ENCODE measurements around the gene CRHR2.

CRHR2 gene

DNA sequence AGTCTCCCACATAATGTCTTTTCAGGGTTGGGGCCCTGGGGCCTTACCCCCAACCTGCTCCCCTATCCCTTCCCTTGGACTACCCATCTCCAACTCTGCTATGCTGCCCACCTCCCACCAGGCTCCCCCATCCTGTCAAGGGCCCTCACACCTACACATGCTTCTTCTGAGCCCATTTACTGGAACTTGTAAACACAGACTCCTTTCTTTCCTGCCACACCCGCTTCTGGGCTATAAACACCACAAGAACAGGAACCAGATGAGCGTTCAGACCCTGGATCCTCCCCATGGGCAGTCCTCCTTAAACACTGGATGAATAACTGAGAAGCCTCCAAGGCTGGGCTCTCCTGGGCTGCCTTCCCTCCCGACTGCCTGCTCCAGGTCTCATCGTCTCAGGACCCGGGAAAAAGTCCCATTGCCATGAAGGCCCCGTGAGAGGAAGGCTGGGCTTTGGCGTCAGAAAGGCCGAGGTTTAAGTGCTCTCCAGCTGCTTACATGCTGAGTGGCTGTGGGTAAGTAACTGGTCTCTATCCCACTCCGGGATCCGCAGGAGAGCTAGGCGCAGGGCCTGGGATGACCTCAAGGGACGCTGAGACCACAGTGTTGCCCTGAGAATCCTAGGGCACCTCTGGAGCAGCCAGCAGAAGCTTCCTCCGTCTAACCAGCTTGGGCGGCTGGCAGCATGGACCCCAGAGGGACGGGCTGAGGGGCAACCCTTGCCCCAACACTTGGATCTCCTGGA lies 15.6 kb upstream of the CRHR2 start:
- peak overlapping the region; percentile 5 to 89 for H3K27ac Mint-ChIP-seq

DNA sequence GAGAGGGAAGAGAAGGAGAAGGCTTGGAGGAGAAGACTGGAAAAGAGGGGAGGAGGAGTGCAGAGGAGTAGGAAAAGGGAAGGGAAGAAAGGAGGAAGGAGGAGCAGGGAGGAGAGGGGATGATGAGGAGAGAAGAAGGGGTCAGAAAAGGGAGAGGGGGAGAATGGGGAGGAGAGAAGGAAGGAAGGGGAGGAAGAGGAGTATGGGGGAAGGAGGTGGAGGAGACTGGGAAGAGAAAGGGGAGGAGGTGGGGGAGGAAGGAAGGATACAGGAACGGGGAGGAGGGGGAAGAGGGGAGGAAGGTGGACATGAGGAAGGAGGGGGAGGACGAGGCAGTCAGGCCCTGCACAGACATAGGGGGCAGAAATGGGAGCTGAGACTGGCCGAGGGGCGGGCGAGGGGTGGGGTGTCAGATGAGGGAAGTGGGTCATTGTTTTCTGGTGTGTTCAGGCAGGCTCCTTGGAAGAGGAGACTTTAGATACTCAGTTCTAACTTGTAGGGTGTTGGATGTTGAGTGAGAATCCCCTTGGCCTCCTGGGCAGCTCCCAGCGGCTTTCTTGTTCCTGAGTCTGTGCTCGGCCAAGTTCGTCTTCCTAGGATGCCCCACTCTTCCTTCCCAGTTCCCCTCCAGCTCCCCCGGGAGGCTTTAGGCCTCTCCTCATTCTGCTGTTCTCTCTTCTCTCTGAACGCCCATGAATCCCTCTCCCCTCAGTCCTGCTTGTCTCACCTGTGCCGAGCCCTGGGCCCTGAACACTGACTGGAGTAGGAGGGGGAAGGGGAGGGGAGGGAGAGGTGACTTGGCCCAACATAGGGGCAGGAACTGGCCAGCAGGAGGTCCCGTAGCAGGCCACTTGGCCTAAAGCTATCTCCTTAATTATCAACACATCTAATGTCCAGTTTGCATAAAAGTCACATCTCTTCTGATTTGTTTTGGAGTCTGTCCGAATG lies 12.8 kb upstream of the CRHR2 start:
- DNase-seq (no peak), ATAC-seq (no peak)
- Mint-ChIP-seq H3K27ac (no peak overlapping the region), H3K27me3 (no peaks in the 10 kb centered on the region), H3K9me3 (no peaks in the 10 kb centered on the region), H3K4me1 (peaks cover 7% of the 10 kb centered on the region), H3K4me3 (no peak overlapping the region)

More for the DNA sequence above, 15.6 kb upstream of the CRHR2 start:
- H3K4me1 Mint-ChIP-seq, result peaks cover 7% of the 10 kb centered on the region
- ATAC-seq, result peak; percentile 5
- no peak for DNase-seq
- no peaks in the 10 kb centered on the region for H3K27me3 Mint-ChIP-seq
- H3K4me3 Mint-ChIP-seq, result no peak overlapping the region
- no peaks in the 10 kb centered on the region for H3K9me3 Mint-ChIP-seq

DNA sequence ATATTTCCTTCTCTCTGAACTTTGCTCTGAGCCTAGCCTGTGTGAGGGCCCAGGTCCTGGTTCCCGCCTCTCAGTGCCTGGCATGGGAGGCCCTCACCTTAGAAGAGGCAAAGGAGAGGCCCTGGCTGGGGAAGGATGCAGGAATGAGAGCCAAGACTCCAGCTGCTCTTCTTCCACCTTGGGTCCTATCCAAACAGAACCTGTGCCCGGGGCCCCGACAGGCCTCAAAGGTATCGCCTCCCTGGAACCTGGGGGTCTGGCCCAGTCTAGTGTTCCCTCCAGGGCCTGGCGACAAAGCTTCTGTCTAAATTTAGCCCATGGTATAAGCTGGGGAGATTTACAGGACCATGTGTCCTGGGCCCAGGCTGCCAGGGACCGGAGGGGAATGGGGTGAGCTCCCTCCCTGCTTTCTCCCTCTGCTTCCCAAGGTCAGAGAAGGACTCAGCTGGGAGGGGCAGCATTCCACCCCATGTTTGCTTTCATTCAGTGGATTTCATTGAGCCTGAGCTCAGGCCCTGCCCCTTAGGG lies 12.0 kb upstream of the CRHR2 start:
- peaks cover 7% of the 10 kb centered on the region for H3K4me1 Mint-ChIP-seq
- no peaks in the 10 kb centered on the region for H3K27me3 Mint-ChIP-seq
- DNase-seq, result no peak
- no peaks in the 10 kb centered on the region for H3K9me3 Mint-ChIP-seq
- no peak overlapping the region for H3K4me3 Mint-ChIP-seq
- ATAC-seq, result no peak
- no peak overlapping the region for H3K27ac Mint-ChIP-seq

DNA sequence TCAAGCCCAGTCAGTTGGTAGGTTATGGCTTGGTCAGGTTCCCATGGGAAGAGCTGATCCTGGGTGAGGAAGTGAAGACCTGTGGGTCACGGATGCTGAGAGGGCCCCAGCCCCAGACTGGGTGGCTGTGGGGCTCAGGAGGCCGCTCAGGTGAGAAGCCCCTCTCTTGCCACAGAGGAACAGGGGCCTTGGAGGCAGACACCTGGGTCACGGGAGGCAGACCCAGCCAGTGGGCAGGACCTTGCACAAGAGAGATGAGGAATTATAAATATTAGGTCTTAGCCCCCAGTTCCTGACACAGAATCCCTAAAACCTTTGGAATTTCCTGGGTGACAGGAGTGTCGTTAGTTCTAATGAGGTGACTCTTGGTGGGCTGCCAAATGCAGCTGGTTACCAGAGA lies 10.6 kb upstream of the CRHR2 start:
- no peaks in the 10 kb centered on the region for H3K9me3 Mint-ChIP-seq
- peaks cover 7% of the 10 kb centered on the region for H3K4me1 Mint-ChIP-seq
- no peak overlapping the region for H3K27ac Mint-ChIP-seq
- no peak overlapping the region for H3K4me3 Mint-ChIP-seq
- no peaks in the 10 kb centered on the region for H3K27me3 Mint-ChIP-seq
- ATAC-seq (no peak), DNase-seq (no peak)

DNA sequence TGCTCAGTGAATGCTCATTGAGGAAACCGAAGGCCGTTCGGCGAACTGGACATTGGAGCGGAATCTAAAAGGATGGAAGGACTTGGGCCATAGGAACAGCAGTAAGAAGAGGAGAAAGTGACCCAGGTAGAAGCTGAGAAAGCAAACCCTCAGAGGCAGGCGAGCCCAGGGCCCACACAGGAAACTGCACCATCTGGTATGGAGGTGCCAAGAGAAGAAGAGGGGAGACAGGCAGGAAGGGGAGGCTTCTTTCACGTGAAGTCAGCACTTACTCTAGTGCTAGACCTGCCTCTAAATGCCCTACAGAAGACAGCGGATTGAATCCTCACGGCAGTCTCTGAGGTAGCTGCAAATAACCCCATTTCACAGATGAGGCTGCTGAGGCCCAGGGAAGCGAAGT lies 10.2 kb upstream of the CRHR2 start:
- Mint-ChIP-seq H3K4me1 (peaks cover 7% of the 10 kb centered on the region), H3K9me3 (no peaks in the 10 kb centered on the region), H3K27me3 (no peaks in the 10 kb centered on the region), H3K4me3 (no peak overlapping the region), H3K27ac (no peak overlapping the region)
- ATAC-seq (no peak), DNase-seq (no peak)

DNA sequence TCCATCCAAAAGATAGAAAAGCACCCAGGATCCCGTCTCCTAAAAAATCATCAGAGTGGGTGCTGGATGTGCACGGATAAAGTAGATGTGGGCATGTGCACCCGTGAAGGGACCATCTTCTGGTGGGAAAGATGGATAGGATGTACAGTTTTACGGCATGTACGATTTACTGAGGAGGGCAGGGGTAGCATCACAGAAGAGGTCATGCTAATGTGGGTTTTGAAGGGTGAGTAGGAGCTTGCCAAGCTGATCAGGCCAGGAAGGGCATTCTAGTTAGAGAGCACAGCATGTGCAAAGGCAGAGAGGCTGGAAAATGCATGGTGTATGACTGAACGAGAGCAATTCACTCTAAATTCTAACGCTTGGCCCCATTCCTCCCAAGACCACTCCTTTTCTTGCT lies 7.8 kb upstream of the CRHR2 start:
- no peaks in the 10 kb centered on the region for H3K9me3 Mint-ChIP-seq
- no peak overlapping the region for H3K27ac Mint-ChIP-seq
- DNase-seq, result no peak
- peaks cover 13% of the 10 kb centered on the region for H3K27me3 Mint-ChIP-seq
- ATAC-seq, result no peak
- peaks cover 10% of the 10 kb centered on the region for H3K4me1 Mint-ChIP-seq
- no peak overlapping the region for H3K4me3 Mint-ChIP-seq

DNA sequence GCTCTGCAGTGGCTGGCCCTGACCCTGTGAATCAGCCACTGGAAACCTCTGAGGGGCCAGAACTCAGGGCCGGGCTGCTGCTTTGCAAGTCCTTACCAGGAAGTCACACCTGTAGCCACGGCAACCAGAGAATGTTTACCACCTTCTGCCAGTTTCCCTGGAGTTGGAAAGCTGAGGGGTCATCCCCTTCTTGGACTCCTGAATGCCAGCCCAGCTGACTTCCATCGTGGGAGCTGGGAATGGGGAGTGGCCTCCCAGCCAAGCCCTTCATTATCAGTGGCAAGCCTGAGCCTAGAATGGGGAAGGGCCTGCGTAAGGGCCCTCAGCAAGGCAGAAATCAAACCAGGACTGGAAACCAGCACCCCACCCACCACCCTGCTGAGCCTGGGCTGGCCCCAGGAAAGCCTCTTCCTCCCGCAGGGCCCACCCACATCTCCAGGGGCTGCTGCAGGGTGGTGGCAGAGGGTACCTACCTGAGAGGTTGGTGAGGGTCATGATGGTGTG lies 6.5 kb upstream of the CRHR2 start:
- Mint-ChIP-seq H3K27me3 (peaks cover 26% of the 10 kb centered on the region), H3K27ac (no peak overlapping the region), H3K9me3 (no peaks in the 10 kb centered on the region), H3K4me1 (peaks cover 10% of the 10 kb centered on the region), H3K4me3 (no peak overlapping the region)
- ATAC-seq, result no peak
- no peak for DNase-seq

DNA sequence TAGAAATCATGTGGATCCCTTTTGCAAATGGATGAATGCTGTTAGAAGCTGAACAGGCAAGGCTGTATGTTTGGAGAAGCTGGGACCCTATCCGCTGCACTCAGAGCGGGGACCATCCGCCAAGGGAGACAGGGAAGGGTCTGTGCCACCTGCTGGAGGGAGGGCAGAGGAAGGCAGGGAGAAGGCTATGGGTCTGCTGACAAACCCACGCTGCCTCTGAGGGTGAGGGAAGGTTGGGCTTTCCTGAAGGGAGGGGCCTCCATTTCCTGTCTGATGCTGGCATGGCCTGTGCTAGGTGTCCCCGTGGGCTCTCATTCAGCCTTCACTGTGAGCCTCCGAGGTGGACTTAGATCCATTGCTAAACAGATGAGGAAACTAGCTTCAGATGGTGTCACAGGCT lies 5.3 kb upstream of the CRHR2 start:
- ATAC-seq (no peak), DNase-seq (no peak)
- Mint-ChIP-seq H3K9me3 (no peaks in the 10 kb centered on the region), H3K4me3 (no peak overlapping the region), H3K27me3 (peaks cover 37% of the 10 kb centered on the region), H3K4me1 (peaks cover 15% of the 10 kb centered on the region), H3K27ac (peak overlapping the region in 1 of 2 donors; percentile 81)

DNA sequence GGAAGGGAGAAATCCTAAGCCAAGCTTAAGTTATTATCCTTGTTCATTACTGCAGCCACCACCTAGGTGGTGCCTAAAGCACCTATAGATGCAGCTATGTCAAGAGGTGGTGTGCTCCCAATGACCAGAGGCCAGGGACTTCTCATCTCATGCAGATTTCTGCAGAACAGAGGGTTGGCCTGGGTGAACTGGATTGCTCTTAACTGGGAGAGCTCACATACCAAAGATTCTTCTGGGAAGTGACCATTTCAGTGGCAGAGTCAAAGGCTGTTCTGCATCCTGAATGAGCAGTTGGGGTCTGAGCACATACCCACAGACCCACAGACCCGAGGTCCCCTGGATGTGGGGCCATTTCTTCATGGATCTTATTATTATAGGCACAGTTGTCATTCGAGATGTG lies 2.1 kb upstream of the CRHR2 start:
- Mint-ChIP-seq H3K4me1 (peaks cover 27% of the 10 kb centered on the region), H3K9me3 (no peaks in the 10 kb centered on the region), H3K27me3 (peaks cover 67% of the 10 kb centered on the region), H3K27ac (peak overlapping the region; percentile 7 to 54), H3K4me3 (no peak overlapping the region)
- ATAC-seq (no peak), DNase-seq (no peak)

DNA sequence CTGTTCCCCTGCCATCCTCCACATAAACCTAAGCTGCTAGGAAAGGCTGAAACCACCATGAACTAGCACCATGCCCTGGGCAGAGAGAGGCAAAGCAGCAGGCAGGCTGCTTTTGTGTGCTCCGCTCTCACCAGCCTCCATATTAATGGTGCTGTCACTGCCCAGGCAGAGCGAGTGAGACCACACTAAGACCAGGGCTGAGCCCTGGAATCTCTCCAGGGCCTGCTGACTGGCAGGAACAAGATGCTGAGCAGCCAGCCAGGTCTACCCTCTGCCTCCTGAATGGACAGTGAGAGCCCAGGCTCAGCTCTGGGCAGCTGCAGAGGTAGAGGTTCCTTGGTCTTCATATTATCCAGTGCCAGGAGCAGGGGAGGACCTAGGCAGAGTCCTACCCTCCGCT lies 1.6 kb upstream of the CRHR2 start:
- Mint-ChIP-seq H3K9me3 (no peaks in the 10 kb centered on the region), H3K4me3 (no peak overlapping the region), H3K27me3 (peaks cover 73% of the 10 kb centered on the region), H3K4me1 (peaks cover 27% of the 10 kb centered on the region), H3K27ac (no peak overlapping the region)
- DNase-seq (no peak), ATAC-seq (no peak)

DNA sequence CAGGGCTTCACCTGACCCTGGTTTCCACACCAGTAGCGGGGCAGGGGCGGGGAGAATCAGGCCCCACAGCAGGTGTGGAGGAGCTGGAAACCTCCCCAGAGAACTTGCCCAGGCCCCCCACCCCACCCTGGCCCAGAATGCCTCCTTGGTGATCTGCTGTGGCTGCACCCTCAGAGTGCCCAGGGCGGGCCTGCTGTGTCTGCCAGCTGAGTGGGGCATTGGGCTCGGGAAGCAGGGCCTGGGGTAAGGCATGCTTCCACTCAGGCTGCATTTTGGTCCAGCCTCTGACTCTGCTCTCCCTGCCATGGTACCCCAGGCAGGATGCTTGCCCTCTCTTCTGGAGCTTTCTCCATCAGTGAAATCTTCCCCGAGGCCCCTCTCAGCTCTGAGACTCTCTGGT lies 1.1 kb upstream of the CRHR2 start:
- ATAC-seq, result no peak
- Mint-ChIP-seq H3K4me1 (peaks cover 27% of the 10 kb centered on the region), H3K4me3 (no peak overlapping the region), H3K27ac (no peak overlapping the region), H3K9me3 (no peaks in the 10 kb centered on the region), H3K27me3 (peaks cover 78% of the 10 kb centered on the region)
- no peak for DNase-seq

DNA sequence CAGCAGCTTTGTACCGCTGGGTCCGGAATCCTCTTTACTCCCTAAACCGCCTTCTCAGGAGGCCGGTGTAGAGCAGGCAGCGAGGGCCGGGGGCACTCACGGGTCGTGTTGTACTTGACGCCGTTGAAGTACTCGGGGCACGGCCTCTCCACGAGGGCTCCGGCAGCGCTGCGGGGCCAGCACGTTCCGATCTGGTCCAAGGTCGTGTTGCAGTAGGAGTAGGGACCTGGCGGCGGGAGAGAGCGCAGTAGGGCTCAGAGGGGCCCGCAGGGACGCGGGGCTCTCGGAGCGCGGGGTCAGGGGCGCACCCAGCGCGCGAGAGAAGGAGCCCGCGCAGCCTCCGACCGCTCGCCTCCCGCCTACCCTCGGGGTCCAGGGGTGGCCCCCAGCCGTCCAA lies 443 bp downstream of the CRHR2 start:
- DNase-seq (peak; percentile 9 to 19), ATAC-seq (peak; percentile 41)
- Mint-ChIP-seq H3K27me3 (peaks cover 88% of the 10 kb centered on the region), H3K27ac (no peak overlapping the region), H3K9me3 (no peaks in the 10 kb centered on the region), H3K4me3 (peak overlapping the region; percentile 62 to 83), H3K4me1 (peaks cover 17% of the 10 kb centered on the region)

DNA sequence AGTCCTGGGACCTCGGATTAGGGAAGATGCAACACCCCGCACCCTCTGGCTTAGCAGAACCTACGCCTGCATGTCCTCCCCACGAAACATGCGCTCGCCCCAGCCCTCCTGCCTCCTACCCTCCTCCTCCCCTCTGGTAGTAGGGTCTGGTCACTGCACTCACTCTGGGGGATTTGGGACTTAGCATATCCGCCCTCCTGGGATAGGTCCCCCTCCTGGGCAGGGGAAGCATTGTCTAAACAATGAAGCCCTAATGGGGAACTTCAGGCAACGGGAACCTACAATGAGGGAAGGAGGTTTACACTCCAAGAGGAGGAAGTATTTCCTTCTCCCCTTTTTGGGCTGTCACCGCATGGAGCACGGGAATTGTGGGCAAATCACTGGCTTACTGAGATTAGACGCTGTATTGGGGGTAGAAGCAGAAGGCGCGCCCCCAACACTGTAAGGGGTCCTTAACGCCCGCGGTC lies 892 bp downstream of the CRHR2 start:
- Mint-ChIP-seq H3K27ac (no peak overlapping the region), H3K4me1 (peaks cover 17% of the 10 kb centered on the region), H3K9me3 (no peaks in the 10 kb centered on the region), H3K4me3 (peak overlapping the region; percentile 62 to 83), H3K27me3 (peaks cover 92% of the 10 kb centered on the region)
- no peak for ATAC-seq
- no peak for DNase-seq

DNA sequence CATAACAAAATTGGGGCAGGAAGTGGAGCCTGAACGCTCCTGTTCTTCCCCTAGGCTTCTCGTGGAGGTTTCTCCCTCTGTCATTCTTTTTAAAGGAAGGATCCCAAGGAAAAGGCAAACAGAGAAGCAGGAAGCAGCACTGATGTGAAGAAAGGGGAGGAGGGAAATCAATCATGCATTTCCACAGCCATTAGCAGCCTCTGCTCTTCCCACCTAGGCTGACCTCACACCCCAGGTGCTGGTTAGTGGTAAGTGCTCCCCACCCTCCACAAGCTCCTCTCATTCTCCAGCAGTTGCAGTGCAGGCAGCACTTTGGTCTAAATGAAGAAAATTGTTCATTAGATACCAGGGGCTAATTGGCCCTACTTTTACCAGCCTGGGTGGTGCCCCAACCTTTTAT lies 2.6 kb downstream of the CRHR2 start:
- peaks cover 17% of the 10 kb centered on the region for H3K4me1 Mint-ChIP-seq

DNA sequence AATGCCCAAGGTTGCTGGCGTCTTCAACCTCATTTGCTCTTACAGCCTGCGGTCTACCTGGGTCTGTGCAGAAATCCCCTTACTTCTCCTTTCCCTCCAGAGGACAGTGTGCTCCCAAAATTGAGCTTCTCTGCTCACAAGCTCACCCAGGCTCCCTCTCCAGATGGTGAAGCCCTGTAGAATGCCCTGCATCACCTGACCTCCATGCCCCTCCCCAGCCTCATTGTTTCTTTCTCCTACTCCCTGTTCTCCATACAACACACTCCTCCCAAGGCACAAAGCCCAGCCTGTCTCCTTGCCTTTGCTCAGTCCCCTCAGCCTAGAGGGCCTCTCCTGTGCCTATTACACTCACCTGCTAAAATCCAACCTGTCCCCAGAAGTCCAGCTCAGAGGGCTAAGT lies 3.5 kb downstream of the CRHR2 start:
- Mint-ChIP-seq H3K4me3 (no peak overlapping the region), H3K4me1 (peaks cover 17% of the 10 kb centered on the region), H3K9me3 (no peaks in the 10 kb centered on the region), H3K27ac (no peak overlapping the region), H3K27me3 (peaks cover 75% of the 10 kb centered on the region)
- ATAC-seq (no peak), DNase-seq (no peak)

More for the DNA sequence above, 2.6 kb downstream of the CRHR2 start:
- ATAC-seq (no peak), DNase-seq (no peak)
- no peak overlapping the region for H3K27ac Mint-ChIP-seq
- peaks cover 83% of the 10 kb centered on the region for H3K27me3 Mint-ChIP-seq
- no peaks in the 10 kb centered on the region for H3K9me3 Mint-ChIP-seq
- no peak overlapping the region for H3K4me3 Mint-ChIP-seq

DNA sequence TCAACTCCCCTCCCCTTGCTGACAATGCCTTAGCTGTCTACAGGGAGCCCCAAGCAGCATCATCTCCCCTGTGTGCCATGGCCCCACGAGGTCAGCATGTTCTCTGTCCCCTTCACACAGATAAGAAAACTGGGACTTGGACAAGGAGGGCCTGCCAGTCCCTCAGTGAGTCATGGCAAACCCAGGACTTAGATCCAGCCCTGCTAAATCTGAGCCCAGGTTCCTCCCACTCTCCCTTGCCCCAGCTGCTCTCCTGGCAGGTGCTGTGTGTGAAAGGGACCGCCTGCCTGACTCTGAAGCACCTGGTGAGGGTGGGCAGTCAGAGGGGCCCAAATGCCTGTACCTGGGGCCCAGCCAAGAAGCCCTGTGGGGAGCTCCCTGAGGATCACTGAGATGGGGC lies 7.4 kb downstream of the CRHR2 start:
- H3K9me3 Mint-ChIP-seq, result peaks cover 0 to 7% of the 10 kb centered on the region in 2 donors
- no peak overlapping the region for H3K4me3 Mint-ChIP-seq
- H3K4me1 Mint-ChIP-seq, result no peaks in the 10 kb centered on the region
- ATAC-seq (no peak), DNase-seq (no peak)
- no peak overlapping the region for H3K27ac Mint-ChIP-seq
- H3K27me3 Mint-ChIP-seq, result peaks cover 35% of the 10 kb centered on the region
